Limb (tissue), 2 donors: Measurements from ENCODE around the gene CBY2.

Experiments
- DNase-seq, 2 donors: peaks; one replicate each; pipeline ENCODE4 v3.0.0-alpha.2; 2016; ENCODE audit errors: extremely low spot score in 2 of 2

CBY2 gene

DNA sequence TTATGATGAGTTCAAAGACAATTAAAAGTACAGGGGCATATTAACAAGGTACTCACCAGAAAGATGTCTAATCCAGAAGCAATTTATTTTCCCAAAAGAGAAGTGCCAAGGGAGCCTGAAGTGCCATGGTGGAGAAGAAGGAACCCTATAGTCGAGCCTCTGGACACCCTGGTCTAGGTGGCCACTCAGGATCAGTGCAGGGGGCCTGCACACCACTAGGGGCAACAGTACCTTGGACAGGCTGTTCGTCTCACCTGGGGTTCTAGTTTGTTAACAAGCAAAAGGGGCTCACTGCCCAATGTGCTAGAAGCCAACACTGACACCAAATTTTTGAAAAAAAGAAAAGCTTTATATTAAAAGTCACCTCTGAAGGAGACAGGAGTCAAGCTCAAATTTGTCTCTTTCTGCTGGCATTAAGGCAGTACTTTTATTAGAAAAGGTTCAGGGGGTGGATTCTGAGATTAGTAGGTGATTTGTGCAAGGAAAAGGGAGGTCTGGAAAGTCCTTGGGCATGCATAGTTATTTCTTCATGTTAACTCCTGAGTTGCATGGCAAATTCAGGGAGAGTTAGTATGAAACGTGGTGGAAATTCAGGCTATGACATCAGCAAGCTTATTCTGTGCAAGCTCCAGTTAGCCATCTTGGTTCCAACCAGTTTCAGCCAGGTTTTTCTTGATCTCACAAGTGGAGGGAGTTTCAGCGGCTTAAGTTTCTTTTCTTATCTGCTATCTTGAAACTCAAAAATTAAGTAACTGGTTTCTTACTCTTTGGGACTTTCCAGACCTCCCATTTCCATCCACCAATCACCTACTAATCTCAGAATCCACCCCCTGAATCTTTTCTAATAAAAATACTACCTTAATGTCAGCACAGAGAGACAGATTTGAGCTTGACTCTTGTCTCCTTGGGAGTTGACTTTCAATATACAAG, 884 bp upstream of the CBY2 start:
- DNase-seq, result no peak

DNA sequence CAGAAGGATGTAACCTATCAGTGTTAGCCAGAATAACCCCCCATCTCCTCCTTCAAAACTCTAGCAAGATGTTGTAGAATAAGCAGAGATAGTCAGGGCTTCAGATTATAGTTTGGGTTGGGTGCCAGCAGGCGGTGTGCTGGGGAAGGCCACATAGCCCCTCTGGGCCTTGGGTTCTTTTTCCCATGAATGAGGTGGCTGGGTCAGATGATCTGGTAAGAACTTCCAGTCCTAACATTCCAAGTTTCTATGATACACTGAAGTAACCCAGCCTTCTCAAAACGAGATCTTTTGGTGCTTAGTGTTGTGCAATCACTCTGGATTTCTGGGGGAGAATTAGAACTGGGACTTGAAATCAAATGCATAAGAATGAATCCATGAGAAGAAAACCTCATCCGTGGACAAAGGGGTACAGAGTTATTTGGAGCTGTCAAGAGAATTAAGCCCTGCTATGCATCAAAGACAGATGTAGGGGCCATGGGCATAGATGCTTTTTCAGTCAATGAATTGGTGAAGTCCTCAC, 810 bp downstream of the CBY2 start:
- no peak for DNase-seq

DNA sequence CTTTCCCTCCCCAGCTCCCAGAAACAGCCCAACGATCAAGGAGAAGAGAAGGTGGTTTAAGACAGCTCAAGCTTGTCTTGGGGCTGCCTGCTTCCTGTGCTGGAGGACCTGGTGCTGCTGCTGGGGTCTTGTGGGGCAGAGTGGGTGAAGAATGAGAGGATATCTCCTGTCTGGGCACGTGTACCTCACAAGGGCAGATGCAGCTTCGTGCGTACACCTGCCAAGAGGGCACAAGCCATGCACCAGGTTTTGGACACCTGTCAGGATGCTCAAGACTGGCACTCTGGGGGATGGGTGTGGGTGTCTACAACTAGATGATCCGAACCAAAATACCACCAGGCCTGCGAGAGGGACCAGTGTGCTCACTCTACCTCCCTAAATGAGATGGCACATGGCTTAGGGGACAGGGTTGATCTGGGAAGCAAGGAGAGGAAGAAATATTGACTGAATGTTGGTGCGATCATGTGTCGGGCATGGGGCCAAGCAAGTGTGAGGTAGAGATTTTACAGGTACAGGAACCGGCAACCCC, 2.2 kb downstream of the CBY2 start:
- DNase-seq, result no peak

DNA sequence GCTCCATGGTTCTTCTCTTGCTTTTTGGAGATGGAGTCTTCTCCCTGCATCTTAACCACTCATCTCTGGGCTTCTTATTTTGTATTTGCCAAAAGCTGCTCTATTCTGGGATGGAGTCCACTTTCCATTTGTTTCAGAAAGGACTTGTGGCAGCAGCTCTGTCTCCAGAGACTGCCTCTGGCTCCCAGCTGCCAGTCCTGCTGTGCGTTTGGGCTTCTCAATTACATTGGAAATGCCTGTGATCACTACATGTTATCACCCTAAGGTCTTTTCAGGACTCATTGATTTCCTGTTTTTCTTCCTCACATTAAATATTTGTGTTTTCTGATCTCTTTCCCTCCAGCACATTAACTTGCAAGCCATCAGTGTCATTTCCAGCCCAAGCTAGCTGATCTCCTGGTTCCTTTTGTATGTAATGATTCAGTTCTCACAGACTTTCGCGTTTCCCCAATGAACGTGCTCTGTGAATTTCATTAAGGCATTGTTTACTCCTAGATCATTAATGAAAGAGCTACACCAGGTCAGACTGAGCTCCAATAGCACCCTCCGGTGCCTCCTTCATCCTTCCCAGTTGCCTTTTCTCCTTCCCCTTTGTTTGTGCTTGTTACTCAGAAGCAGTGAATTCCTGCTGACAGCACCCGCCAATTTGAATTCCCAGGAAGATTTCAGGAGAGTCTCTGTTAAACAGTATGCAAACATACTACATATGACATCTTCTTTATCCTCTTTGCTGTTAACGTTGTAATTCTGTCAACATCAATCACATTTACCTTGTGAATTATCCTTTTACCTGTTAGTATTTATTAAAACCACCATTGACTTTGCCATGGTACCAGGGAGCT, 3.0 kb downstream of the CBY2 start:
- no peak for DNase-seq

DNA sequence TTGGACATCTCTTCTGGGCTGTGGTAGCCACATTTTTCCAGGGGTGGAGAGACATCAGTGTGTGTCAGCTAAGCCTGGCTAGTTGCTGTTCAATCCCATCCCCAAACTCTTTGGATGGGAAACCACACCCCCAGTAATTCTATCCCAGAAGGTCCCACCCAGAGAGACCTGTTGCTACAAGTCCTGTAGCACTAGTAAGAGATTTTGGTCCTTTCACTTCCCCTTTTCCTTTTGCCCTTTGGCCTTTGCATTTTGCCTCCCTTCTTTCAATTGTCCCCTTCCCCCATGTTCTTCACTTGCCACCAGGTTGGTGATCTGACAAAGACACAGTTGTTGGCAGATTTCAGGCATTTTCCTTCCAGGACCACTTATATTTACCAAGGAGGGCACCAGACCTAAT, 3.8 kb downstream of the CBY2 start:
- DNase-seq, result no peak

DNA sequence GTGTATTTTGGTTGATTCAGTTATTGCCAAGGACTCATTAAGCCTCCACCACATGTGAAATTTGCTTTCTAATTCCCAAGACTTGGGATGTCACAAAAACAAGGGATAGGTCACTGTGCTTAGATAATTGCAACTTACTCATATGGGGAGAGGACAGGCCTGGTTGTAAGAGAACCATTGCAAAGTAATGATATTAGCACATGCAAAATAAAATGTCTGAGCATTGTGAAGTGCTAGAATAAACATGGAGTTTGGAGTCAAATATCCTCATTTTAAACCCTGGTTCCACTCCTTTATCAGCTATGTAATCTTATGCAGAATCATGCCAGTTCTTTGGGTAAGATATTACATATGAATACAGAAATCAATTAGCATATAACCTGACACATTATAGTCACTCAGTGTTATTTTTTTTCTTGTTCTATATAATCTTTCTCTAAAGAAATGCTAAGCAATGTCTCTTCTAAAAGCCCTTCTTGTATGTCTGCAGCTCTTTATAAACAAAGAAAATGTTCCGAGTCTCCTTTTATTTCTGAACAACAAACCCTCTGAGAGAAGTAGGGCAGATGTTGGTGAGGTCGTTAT, 5.5 kb downstream of the CBY2 start:
- no peak for DNase-seq

DNA sequence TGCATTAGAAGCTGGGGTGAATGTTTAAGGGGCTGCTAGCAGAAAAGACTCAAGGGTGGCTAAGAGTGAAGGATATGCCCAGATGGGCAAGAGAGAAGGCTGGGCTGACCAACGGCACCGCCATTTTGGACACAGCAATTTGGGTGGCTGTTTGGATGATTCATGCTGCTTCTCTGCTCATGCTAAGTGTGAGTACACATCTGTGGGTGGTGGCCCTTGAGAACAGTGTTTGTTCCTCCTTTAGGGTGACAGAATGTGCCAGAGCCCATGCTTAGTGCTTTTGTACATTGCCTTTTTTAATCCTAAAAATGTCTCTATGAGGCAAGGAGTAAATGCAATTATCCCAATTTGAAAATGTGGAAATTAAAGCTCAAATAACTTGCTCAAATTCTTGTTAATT, 9.8 kb downstream of the CBY2 start:
- DNase-seq, result no peak

DNA sequence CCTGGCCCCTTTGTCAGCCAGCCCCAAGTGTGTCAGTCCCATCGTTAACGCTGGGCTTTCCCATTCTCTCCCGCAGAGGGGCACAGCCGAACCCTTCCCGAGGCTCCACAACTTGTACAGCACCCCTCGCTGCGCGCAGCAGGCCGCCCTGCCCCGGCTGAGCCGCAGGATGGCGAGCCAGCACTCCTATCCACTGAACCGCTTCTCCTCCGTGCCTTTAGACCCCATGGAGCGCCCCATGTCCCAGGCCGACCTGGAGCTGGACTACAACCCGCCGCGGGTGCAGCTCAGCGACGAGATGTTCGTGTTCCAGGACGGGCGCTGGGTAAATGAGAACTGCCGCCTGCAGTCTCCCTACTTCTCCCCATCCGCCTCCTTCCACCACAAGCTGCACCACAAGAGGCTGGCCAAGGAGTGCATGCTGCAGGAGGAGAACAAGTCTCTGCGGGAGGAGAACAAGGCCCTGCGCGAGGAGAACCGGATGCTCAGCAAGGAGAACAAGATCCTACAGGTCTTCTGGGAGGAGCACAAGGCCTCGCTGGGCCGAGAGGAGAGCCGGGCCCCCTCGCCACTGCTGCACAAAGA, 11.1 kb downstream of the CBY2 start:
- DNase-seq, result no peak

DNA sequence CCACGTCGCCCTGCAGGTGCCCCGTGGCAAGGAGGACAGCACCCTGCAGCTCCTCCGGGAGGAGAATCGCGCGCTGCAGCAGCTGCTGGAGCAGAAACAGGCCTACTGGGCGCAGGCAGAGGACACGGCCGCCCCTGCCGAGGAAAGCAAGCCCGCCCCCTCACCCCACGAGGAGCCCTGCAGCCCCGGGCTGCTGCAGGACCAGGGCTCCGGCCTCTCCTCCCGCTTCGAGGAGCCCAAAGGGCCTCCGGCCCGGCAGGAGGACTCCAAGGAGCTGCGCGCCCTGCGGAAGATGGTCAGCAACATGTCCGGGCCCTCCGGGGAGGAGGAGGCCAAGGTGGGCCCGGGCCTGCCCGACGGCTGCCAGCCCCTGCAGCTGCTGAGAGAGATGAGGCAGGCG, 11.6 kb downstream of the CBY2 start:
- no peak for DNase-seq

DNA sequence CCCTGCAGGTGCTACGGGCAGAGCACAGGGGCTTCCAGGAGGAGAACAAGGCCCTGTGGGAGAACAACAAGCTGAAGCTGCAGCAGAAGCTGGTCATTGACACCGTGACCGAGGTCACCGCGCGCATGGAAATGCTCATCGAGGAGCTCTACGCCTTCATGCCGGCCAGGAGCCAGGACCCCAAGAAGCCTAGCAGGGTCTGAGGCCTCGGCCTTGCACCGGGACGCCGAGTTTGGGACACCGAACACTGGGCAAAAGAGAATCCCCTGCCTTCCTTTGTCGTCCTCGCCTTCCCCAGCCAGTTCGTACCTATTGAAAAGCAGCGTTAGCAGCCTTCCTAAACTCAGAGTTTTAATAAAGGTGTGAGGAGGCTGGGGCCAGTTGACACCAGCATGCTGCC, 12.1 kb downstream of the CBY2 start:
- no peak for DNase-seq

DNA sequence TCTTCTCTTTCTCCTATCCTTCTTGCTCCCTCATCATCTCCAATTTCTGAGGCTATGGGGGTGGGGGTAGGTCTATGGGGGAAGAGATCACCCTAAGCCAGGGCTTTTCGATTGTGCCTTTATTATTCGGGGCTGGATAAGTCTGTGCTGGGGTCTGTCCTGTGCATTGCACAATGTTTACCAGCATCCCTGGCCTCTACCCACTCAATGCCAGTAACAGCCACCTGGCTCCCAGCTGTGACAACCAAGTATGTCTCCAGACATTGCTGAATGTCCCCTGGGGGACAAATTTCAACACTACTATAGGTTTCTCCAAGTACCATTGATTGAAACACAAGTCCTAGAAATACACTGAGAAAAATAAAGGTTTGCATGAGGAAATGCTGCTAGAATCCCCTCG, 13.2 kb downstream of the CBY2 start:
- no peak for DNase-seq

DNA sequence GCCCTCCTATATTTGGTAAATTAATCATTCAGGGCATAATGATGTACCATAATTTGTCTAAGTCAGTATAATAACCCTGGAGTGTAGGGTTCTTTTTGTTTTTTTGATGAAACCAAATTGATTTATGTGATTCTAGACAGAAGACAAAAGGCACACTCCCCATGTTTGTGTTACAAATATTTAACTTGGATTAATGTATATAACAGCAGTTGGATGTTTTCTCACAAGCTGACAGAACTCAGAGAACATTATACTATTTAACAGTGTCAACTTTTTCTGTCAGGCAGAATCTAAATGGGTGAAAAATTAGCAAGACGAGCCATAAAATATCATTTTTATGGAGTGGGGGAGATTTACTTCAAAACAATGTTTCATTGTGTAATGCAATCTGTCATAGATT, 15.2 kb downstream of the CBY2 start:
- DNase-seq, result no peak

DNA sequence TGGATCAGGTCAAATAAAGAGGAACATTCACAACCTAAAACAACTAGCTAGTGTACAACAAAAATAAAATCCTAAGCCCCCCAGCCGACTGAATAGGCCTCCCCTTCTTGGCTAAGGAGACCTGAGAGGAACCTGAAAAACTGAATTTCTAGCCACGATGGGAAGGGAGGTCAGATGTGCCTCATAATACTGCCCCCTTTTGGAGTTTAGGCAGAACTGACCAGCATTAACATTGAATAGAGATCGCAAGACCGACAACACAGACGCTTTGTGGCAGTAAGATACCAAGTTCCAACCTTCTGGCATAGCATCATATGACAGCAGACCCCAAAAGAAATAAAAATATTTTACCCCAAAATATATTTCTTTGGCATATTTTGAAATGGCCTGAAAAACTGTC, 15.9 kb downstream of the CBY2 start:
- no peak for DNase-seq

DNA sequence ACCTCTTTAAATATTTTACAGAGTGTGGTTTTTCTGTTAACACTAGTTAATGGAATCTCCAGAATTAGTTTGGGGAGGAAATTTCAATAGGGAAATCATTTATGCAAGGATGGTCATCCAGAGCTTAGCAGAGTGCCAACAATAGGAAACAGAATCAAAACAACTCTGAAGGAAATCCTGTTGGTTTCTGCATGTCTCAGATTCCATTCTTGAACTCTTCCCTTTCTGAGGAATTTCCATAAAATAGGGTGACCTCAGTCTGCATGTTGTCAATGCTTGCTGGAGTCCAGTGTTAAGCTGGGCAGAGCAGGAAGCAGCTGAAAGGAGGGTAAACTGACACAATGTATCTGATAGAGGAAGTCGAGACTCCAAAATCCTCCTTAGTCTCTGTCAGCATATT, 16.9 kb downstream of the CBY2 start:
- DNase-seq, result no peak

DNA sequence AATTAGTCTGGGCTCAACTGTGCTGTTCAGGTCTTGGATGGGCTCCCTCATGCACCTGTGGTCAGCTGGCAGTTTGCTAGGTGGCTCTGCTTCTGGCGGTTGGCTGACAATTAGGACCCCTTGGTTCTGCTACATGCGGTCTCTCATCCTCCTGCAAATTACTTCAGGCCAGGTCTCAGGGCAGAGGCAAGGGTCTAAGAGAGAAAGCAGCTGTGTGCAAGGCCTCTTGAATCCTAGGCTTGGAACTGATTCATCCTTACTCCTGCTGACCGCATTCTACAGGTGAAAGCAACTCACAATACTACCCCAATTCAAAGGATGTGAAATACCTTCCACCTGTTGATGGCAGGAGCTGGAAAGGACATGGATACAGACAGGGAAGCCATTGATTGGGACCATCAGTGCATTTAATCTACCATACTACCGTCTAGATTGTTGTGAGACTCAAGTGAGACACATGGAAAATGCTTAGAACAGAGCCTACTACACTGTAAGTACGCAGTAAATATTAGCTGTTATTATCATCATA, 19.1 kb downstream of the CBY2 start:
- no peak for DNase-seq

DNA sequence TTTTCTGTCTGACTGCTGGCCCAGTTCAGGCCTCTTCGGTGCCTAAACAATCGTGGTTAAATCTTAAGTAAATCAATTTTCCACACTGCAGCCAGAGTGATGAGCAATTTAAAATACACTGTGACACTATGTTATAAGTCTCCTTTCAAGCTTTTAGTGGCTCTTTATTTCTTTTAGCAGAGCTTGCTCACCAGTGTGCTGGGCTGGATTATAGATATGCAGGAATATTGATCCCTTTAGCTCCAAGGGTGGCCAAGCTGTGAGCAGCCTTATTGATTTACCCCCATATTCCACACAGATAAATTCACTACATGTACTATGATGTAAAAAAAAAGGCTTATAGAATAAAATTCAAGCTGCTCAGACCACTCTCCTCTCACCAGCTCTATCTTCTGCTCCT, 21.7 kb downstream of the CBY2 start:
- DNase-seq, result no peak

DNA sequence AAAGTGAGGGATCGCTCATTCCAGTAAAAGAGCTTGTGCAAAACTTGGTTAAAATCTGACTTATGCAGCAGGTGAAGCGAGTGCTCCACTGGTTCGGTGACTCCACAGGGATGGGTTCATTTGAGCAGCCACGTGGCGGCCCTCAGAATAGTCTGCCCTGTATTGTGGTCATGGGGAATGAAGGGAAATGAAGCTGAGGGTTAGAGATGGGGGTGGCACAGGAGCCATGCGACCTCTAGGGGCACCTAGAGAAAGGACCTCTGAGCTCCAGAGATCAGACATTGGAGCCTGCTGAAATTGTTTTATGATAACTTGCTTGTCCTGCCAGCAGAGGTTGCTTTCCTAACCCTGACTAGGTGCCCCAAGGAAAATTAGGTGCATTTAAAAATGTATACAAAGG, 26.6 kb downstream of the CBY2 start:
- no peak for DNase-seq

DNA sequence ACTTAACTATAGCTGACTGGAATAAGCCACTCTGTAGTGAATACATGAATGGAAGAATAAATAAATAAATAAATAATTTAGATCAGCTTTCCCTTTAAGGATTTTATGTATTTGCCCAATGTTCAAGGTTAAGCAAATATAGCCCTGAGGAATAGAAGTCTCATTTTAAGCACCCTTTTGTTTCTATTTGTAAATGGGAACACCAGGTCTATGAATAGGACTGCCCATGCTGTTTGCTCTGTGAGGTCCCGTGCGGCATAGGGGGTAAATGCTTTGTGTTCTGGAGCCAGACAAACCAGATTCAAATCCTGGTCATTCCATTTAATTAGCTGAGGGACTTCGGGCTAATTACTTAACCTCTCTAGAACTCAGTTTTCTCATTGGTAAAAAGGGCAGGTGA, 29.3 kb downstream of the CBY2 start:
- DNase-seq, result no peak

DNA sequence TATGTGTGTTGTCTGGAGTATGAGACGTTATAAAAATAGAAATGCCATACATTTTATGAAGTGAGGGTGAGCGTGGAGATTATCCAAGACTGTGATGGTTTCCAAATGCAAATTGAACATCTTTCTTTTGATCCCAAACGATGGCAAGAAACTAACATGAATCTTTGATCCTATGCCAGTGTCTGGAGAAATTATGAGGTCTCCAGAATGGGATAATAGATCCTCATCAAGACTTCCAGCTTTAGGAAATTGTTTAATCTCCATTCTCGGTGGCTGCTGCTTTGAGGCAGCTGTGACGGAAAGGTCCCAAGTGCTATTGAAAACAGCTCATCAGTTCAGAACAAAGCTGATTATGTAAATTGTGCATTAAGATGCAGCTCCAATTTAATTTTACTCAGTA, 30.8 kb downstream of the CBY2 start:
- DNase-seq, result no peak

DNA sequence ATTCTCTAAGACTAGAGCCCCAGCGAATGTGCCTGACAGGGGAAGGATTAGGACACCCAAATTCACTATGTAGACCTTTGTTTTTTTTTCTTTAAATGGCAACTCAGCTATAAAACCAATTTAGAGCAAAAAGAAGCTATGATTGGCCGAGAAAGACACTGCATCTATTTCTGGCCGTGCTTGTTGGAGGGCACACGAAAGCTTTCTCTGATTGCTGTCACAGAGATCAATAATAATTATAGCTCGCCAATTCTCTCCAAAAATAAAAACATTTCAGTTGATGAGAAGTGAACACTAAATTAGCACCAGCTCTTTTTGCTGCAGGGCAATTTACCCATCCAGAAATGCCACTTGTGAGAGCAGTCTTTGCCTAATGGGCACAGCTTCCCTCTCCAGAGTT, 31.2 kb downstream of the CBY2 start:
- no peak for DNase-seq

DNA sequence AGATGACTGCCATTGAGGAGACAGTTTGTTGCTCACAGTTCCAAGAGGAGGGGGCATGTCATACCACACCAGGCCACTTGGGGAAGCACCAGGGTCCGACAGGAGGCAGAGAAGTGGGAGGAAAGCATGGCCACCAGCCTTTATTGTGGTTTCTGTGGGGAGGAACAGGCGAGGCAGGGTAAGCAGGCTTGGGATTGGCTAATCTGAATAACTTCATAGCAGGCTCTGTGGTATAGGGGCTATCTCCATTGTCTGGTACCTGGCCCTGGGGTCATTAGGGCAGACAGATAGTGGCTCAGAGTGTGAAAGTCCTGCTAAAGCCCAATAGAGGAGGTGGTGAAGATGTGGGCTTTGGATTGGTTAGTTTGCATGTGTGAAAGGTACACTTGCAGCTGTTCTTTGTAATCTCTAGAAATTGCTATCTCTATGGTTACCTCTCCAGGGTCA, 35.5 kb downstream of the CBY2 start:
- DNase-seq, result no peak
